GM12892 (cell line): ENCODE results near the gene CASKIN2.

Experiments used
- DNase-seq: peaks from one replicate; pipeline ENCODE4 v3.0.0; 2011; ENCODE audit not compliant: insufficient read length
- FAIRE-seq: peaks from 2 replicates; lab custom pipeline; 2011; peaks lifted over from hg19 to GRCh38; lab: Jason Lieb, UNC
- POLR2A ChIP-seq: IDR thresholded peaks from 2 replicates; pipeline ENCODE4 v1.6.1; 2011; ENCODE audit warnings: low read depth, low read length, control low read depth
- POLR2AphosphoS5 ChIP-seq: IDR thresholded peaks from 2 replicates; pipeline ENCODE4 v1.6.1; 2011; ENCODE audit warnings: low read depth, low read length, control low read depth
- TAF1 ChIP-seq: IDR thresholded peaks from 2 replicates; pipeline ENCODE4 v1.6.1; 2011; ENCODE audit warnings: low read depth, mild to moderate bottlenecking, control low read depth, low read length, borderline replicate concordance

The CASKIN2 gene

DNA sequence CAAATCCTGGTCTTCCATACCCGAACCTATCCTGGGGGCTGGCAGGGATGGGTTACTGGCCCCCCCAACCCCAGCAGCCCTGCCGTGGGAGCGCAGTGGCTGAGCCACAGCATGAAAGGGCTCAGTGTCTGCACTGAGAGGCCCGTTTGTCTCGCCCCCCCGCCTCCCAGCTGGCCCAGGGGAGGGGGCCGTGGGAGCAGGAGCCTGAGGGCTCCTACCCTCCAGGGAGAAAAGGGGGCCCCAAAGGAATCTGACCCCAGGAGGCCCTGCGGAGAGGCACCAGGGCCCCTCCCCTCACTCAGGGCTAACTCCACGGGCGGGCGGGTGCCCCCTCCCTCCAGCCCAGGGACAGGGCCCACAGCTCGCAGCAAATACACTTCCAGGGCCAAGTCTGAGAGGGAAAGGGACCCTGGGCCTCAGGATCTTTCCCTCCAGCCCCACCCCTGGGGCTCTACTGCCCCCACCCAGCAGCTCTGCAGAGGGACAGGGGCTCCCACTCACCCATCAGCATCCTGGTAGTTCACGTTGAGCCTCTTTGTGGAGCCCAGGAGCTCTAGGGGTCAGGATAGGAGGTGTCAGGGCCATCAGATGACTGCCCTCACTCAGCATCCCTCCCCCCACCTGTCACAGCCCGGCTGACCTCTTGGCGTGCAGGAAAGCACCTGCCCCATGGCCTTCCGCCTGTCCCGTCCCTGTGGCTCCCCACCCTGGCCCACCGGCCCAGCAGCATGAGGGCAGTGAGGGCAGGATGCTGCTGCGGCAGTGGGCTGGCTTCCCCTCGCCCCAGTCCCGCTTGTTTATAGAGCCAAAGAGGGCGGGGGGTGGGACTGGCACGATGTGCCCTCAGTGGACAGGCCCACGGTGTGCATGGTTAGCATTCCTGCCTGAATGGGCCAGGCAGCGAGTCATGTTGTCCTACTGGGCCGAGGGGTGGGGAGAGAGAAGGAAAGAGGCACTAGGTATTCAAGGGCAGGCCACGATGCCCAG, 7.3 kb downstream of the CASKIN2 start:
- TF ChIP-seq TAF1 = no peak
- TF ChIP-seq POLR2A = no peak
- no peak for TF ChIP-seq POLR2AphosphoS5
- FAIRE-seq (no peak), DNase-seq (no peak)

DNA sequence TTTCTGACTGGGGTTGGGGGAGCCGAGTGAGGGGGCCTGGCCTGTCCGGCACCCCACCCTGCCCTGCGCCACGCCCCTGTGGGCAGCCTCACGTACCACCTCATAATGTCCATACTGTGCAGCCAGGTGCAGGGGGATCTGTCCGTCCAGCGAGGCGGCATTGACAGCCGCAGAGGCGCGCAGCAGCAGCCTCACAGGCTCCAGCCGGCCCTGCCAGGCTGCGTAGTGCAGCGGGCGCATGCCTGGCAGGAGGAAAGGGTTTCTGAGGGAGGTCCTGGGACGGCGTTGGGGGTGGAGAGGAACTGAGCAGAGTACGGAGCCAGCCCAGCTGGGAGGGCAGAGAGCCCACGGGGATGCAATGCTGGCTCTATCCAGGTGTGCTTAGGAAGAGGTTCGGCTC, 8.4 kb downstream of the CASKIN2 start:
- no peak for TF ChIP-seq TAF1
- no peak for TF ChIP-seq POLR2AphosphoS5
- no peak for DNase-seq
- FAIRE-seq = no peak

DNA sequence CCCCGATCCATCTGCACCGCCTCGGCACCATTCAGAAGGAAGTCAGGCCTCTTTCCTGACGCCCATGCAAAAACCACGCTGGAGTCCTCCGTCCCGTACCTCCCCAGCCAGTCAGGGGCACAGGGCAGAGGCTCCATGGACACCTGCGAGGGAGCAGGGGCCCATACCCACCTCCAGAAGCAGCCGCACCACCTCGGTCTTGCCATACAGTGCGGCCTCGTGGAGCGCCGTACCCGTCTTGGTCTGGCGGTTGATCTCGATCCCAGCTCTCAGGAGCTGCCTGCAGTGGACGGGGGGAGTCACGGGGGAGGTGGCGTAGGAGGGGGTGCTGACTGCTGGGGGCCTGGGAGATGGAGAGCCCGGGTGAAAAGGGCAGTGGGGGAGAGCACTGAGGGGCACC, 9.2 kb downstream of the CASKIN2 start:
- FAIRE-seq (no peak), DNase-seq (no peak)
- no peak for TF ChIP-seq TAF1
- no peak for TF ChIP-seq POLR2A

DNA sequence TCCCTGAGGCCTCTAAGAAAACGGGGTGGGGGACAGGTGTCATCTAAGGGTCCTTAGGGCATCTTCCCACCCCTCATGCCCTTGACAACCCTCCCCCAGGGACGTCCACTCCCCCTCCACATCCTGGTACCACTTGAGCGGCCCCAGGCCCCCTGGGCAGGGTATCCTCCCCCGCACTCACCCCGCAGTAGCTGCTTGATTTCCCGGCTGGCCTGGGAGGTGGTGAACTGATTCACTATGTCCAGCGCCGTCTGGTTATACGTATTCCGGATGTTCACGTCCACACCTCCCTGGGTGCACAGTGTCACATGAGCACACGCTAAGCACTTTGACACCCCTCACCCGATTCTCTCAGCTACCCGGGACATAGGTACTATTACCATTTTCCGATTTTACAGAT, 9.7 kb downstream of the CASKIN2 start:
- no peak for TF ChIP-seq TAF1
- TF ChIP-seq POLR2A = no peak
- DNase-seq = no peak
- no peak for FAIRE-seq

DNA sequence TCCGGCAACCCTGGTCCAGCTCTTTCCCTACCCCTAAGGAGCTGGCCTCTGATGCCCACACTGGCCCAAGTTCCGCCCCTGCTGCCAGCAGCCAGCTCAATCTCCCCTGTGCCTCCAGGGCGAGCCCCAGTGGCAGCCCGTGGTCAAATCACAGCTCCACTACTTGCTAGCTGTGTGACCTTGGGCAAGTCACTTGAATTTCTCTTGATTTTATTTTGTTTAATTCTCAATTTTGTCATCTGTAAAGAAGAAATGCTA, 10.3 kb downstream of the CASKIN2 start:
- no peak for FAIRE-seq
- TF ChIP-seq POLR2A (no peak), TAF1 (no peak), POLR2AphosphoS5 (no peak)
- no peak for DNase-seq

DNA sequence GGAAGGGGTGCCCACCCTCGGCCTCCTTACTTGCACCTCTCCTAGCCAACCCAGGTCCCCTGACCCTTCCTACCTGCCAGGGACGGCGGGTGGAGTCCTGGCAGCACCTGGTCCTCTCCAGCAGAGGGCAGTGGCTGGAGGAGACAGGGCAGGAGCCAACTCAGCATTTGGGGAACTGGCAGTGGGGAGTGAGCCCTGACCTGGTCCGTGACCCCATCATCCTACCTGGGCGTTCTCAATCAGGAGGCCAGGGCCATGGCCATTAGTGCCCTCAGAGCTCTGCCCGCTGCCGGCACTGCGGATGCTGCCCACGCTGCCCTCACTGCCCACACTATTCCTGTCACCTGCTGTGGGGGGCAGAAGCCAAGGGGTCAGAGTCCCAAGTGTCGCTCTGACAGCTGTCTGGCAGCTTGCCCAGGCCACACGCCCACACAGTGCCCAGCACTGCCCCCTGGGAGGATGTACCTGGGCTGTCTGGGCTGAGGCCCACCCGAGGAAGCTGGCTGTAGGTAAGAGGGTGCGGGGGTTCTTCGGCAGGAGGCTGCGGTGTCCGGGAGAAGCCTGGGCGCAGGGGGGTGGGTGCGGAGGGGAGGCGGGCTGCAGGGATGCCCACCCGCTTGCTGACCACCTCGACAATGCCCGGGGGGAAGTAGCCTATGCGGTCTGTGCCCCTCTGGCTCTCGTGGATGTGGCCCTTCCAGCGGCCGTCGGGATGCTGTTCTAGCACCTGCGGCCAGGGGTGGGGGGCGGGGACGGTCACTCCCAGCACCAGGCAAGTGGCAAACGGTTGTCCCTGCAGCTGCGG, 10.8 kb downstream of the CASKIN2 start:
- DNase-seq (peak; percentile 85), FAIRE-seq (peak; percentile 83)
- TF ChIP-seq POLR2A (no peak), POLR2AphosphoS5 (no peak), TAF1 (no peak)

DNA sequence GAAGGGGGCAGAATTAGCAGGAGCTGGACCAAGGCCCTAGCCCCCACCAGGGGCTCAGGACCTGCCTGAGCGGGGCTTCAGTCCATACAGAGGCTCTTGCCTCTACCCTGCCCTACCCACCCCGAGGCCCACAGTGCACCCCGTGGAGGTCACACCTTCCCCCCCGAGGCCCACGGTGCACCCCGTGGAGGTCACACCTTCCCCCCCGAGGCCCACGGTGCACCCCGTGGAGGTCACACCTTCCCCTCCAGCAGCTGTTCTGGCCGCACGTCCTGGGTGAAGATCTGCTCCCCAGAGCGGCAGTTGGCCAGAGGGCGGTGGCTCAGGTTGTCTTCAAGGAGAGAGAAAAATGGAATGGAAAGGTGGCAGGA, 11.4 kb downstream of the CASKIN2 start:
- FAIRE-seq (no peak), DNase-seq (no peak)
- TF ChIP-seq POLR2A (no peak), POLR2AphosphoS5 (no peak), TAF1 (no peak)

DNA sequence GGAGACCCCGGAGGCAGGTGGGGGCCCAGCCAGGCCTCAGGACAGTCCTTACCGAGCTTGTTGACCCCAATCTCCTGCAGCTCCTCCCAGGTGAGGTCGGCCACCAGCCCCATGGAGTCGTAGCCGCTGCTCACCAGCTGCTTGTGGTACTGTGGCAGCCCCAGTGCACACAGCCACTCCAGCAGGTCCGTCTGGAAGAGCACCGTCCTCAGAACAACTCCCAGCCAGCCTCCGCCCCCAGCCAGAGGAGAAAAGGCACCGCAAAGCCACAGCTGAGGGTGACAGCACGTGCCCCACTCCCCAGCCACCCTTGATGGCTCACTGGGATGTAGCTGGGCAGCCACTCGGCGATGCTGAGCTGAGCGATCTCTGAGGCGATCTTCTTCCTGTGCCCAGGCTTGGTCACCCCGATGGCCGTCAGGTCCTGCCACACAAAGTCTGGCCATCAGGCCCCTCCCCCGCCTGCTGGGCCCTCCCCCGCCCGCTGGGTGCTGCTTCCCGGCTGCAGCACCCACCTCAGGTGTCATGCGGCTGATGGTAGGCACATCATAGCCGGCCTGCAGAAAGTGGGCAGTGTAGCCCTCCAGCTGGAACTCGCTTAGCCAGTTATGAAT, 11.9 kb downstream of the CASKIN2 start:
- FAIRE-seq (no peak), DNase-seq (no peak)
- no peak for TF ChIP-seq POLR2AphosphoS5
- TF ChIP-seq POLR2A = no peak
- no peak for TF ChIP-seq TAF1

DNA sequence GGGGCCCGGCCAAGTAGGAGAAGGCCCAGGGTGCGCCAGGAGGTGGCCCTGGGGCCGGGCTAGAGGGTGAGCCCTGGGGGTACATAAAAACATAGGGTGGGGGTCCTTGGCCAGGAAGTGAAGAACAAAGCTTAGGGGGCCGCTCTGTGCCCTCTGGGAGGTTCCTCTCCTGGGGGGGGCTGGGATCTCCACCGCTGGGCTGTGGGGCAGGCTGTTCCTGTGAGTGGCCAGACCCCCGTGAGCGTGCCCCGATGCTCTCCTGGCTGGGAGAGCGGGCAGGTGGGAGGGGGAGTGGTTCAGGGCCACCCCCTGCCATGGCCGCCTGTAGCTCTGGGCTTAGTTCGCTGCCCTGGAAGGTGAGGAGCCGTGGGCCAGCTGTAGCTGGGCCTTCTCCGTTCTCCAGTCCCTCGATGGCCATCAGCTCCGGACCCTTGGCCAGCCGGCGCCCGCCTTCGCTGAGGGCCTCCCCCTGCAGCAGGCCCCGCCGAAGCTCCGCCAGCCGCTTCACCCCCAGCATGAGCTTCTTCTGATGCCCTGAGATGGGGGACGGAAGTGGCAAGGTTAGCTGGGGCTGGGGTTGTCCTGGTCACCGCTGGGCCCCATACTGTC, 12.5 kb downstream of the CASKIN2 start:
- FAIRE-seq (no peak), DNase-seq (no peak)
- TF ChIP-seq POLR2AphosphoS5 (no peak), POLR2A (no peak), TAF1 (no peak)

DNA sequence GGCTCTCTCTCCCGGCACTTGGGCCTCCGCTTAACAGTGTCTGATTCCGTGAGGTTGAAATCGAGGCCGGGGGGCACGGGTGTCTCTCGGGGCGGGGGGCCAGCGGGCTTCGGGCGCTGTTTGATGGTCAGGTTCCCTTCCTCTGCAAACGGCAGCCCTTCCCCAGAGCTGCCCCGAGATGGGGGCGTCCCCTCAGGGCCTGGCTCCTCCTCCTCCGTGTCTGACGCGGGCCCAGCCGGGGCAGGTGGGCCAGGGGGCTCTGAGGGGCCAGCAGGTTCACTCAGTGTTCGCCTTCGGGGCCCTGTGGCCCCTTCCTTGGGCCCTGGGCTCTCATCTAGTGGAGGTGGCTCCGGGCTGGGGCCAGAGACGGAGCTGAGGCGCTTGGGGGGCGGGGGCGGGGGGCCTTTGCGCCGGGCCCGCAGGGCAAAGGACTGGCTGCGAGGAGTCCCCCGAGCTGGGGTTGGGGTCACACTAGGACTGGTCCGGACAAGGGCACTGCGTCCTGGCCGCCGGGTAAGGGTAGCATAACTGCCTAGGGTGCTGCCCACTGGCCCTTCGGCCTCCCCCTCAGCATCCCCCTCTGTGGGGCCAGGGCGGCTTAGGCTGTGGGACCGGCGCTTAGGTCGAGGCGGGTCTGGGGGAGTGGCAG, 13.1 kb downstream of the CASKIN2 start:
- TF ChIP-seq POLR2AphosphoS5 (no peak), TAF1 (no peak), POLR2A (no peak)
- no peak for DNase-seq
- no peak for FAIRE-seq
